GM21723 (cell line): ENCODE results near the gene ING4.

ENCODE experiments used
- ATAC-seq: cut with Tn5 transposase; IDR thresholded peaks from one replicate; pipeline ENCODE4 v1.9.1; 2021; ENCODE audit warnings: mild to moderate bottlenecking, moderate library complexity; ENCODE audit not compliant: unreplicated experiment

ING4 gene

DNA sequence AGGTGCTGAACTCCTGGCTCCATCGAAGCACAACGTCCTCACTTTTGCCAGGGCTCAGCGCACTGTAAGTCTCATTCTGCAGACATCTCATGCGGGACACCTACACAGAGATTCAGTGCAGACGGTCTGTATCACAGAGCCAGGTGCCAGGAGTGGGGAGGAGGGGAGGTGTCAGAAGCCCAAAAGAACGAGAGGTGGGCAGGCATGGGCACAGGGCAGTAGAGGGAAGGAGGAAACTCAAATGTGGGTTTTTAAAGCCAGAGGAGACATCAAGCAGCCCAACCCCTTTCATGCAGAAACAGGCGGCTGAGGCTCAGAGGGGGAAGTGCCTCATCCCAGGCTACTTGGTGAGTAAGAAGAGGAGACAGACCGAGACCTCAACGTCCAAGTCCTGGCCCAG is 24.6 kb downstream of the ING4 start:
- no peak for ATAC-seq

DNA sequence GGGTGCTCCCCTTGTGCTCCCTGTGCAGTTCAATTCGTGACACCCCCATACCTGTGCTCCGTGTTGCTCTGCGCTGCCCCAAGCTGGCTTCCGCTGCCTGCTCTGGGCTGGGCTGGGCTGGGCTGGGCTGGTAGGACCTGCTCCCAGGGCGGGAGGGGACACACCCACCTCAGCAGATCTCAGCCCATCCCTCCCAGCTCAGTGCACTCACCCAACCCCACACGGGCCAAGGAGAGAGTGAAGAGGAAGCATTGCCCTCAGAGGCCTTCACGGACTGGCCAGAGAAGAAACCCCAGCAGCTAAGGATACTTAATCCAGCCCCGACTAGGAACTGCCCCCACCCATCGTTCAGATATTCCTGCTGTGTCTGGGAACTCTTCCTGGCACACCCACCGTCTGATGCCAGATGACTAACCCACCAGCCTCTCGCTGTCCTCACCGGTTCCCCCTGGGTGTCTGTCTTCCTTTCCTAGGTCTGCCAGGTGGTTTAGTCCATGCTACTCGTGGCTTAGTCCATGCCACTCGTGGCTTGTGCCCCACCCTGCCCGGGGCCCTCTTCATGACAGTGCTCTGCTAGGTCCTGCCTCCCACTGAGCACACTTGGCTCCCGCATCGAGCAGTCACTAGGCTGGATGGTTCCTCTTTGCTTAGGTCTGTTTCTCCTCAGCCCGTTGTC is 26.9 kb downstream of the ING4 start, which contains the start of gene LPAR5:
Gene LPAR5 (minus strand): TSS at position 104 of the 676 bp plus-strand sequence. CDS start 14,711 bp downstream, outside the sequence.
- ATAC-seq: no peak

DNA sequence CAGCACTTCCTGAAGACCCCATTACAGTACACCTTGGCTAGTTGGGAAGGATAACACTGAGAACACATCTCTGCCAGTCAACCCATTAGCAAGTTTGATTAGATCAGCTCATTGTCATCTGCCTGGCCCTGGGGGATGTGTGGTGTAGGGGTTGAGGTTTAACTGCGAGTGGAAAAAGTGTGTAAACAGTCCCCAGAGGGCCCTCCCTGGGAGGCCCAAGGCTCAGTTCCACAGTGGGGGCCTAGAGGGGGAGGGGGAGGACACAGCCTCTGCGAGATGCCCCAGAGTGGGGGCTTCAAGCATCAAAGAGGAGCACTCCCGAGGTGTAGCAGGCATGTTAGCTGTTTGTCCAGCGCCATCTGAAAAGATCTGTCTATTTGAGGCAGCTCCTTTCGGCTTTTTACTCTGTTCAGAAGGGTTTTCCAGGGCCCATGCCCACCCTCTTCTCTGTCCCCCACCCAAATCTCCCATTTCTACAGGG is 27.5 kb downstream of the ING4 start:
- peak; percentile 37 for ATAC-seq

DNA sequence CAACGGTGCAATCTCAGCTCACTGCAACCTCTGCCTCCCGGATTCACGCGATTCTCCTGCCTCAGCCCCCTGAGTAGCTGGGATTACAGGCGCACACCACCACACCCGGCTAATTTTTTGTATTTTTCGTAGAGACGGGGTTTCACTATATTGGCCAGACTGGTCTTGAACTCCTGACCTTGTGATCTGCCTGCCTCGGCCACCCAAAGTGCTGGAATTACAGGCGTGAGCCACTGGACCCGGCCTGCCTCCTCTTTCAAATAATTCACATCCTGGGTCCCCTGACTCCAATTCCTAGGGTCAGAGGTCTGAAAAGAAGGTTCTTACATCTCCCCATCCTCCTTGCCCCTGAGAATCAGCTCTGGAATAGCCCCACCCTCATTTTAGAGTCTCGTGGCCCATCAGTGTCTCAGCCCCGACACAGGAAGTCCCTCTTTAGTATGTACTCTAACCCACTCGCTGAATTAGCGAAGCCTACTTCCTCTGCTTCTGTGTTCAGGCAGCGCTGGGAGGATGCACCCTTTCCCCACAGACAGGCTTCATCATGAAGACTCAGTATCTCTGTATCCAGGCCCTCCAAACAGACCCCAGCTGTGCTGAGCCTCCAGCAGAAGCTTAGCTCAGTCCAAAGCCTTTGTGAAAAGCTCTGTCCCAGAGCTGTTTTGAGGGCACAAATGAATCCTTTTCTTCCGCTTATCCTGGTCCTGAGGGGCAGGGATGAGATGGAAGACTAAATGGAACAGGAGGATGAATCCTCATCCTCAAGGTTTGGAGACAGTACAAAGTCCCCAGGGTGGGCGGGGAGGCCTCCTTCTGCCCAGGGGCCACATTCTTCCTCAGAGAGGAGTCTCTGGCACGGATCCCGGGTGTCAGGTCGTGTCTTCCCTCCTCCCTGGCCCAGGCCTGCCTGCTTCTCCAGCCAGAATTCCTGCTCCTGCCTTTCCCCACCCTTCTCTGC is 30.6 kb downstream of the ING4 start:
- ATAC-seq: peak; percentile 69

DNA sequence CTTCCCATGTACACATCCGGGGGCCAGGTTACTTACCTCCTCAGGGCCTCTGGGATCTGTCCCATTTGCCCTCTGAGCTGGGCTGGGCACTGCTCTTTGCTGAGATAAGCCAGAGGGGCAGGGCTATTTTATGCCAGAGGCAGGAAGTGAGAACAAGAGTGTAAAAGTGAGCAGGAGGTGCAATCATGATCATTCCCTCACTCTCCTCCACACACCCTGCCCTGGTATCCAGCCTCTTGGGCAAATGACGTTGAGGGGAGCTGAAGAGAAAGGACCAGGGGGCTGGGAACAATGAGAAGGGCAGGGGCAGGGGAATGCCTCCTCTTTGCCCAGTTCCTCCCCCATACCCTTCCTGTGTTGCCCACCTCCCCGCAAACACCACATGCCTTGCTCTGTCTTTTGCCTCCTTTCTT is 31.4 kb downstream of the ING4 start:
- ATAC-seq: no peak

DNA sequence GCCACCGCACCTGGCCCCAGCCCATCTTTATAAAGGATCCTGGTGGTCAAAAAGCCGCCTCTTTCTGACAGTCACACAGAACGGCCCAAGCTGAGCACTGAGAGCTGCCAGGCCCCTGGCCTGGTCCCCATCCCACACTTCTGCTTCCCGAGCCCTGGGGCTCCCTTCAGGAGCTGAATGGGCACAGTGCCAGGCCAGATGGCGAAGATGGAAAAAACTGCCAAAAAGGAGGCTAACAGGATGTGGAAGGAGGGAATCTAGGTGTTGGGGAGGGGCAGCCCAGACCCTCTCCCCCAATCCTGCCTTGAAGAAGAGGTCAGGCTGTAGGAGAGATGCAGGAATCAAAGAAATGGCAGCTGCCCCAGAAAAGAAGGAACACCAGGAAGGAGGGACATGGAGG is 32.2 kb downstream of the ING4 start:
- ATAC-seq: no peak

DNA sequence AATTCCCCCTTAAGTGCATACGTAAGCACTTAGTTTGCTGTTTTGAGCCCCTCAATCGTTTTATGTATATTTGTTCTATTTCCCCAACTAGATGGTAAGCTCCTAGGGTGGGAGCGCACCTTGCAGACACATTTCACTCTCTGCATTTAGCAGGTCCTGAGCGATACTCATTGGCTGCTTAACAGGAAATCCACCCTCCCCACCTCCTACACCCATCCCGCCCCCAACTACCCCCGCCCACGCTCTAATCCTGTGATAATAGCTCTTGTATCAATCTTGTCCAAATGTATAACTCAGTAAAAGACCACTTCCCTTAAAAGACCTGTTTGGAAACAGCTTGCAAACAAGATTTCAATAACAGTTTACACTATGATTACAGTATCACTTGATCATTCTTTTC is 35.3 kb downstream of the ING4 start:
- no peak for ATAC-seq

DNA sequence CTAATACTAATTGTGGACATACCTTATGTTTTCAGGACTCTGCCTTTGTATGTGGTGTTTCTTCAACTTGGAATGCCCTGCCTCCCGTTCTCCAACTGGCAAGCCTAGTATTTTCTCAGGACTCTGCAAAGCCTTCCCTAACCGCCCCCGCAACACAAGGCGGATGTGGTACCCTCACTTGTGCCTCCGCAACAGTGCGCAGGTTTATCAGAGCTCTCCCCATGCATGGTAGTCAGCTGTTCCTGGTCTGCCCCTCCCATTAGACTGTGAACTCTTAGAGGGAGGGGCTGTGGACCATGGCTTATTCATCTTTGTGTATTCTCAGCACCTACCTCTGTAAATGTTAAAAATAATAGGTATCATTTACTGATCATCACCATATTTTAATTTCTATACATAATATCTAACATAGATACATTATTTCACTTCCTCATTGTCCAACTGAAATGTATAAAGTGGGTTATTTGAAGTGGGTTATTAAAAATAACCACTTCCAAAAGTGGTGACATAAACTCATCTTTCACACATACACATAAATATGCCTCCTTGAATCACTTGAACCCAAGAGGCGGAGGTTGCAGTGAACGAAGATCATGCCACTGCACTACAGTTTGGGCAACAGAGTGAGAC is 36.1 kb downstream of the ING4 start:
- ATAC-seq: no peak

DNA sequence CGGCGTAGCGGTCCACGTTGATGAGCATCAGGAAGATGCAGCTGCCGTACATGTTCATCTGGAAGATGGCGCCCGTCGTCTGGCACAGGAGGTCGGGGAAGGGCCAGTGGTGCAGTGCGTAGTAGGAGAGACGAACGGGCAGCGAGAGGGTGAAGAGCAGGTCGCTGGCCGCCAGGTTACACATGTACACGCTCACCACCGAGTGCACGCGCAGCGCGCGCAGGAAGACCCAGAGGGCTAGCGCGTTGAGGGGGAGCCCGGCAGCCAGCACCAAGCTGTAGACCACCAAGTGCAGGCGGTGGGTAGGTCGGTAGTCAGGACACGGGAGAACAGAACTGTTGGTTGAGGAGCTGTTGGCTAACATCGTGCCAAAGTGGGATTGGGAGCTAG is 42.0 kb downstream of the ING4 start:
- no peak for ATAC-seq

DNA sequence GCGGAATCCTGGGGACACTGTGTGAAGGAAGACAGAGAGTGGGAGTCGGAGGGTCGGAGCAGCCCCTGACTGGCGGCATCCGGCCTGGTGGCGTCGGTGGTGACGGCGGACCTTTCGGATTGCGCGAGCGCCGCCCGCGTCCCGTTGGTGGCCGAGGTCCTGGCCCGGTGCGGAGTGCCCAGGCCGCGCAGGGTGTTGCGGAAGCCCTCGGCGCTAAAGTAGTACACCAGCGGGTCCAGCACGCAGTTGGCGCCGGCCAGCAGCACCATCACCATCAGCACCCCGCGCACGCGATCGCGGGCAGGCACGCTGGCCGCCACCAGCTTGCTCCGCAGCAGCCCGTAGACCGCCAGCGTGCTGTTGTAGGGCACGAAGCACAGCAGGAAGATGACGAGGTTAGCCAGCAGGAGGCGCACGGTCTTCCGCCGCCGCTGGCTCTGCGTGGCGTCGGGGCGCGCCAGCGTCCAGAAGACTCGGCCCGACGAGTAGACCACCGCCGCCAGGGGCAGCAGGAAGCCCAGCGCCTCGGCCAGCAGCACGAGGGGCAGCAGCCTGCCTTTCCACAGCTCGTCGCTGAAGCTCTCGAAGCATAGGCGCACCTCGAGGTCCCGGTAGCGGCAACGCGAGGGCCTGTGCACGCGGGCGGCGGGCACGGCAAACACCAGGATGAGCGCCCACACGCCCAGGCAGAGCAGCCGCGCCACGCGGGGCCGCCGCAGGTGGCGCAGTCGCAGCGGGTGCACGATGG is 42.6 kb downstream of the ING4 start:
- ATAC-seq: no peak

DNA sequence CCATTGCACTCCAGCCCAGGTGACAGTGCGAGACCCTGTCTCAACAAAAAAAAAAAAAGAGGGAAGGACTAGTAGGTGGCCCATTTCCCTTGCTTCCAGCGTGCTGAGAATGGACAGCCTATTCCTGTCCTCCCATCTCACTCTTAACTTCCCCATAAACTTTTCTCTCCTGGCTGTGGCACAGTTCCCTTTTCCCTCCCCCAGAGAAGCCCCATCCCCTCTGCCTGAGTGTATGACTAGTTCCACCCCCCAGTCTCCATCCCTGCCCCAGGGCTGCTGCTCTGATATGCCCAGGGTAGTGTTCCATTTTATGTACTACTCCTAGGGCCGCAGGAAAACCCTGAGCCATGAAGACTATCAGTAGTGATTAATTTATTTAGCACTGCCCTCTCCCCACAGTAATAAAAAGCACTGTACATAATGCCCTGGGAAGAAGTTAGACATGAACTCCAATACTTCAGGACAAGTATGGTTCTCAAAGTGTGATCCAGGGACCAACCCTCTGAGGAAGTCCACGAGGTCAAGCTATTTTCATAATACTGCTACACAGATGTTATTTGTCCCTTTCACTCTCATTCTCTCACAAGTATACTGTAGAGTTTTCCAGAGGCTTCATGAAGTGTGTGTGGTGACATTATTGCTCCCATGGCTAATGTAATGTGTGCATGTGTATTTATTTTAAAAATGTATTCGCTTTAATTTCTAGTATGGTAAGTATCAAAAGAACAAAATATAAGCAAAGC is 44.3 kb downstream of the ING4 start:
- ATAC-seq: no peak

DNA sequence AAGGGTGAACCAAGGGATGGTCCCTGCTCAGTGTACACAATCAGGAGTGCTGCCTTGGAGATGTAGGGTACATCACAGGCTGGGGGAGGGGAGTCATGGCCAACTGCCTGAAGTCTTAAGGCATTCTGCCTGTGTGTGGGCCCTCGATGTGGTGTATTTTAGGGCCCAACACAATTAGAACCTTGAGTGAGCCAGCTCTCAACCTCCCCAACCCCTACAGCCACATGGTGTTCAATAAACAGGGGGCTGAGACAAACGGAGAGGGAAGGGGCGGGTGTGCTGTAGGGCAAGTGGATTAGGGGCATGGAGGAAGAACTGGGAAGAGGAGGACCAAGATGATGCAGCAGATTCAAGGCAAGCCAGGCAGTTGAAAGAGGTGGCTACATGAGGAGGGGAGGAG is 47.1 kb downstream of the ING4 start:
- ATAC-seq: no peak

DNA sequence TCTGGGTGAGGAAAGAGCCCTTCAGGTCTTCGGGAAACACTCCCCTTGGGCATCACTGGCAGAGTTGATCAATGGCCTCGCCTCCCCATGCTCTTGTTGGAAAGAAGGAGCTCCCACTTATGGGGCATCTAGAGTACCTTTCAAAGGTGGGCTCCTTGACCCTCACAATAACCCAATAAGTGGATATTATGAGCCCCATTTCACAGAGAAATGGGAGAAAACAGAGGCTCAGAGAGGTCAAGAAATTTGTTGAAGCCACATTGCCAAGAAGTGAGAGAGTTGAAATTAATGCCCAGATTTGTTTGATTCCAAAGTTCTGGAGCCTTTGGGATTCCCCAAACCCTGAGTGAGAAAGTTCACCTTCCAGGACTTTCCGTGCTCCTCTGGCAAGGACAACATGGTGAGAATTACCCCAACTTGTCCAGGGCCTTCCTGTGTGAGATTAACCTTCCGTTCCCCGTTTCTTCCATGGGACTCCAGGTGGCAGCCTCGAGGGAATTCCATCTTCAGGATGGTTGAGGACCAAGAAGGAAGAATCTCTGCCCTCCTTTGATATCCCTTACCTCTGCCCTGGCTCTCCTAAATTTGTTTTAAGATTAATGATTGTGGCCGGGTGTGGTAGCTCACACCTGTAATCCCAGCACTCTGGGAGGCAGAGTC is 48.3 kb downstream of the ING4 start:
- no peak for ATAC-seq

DNA sequence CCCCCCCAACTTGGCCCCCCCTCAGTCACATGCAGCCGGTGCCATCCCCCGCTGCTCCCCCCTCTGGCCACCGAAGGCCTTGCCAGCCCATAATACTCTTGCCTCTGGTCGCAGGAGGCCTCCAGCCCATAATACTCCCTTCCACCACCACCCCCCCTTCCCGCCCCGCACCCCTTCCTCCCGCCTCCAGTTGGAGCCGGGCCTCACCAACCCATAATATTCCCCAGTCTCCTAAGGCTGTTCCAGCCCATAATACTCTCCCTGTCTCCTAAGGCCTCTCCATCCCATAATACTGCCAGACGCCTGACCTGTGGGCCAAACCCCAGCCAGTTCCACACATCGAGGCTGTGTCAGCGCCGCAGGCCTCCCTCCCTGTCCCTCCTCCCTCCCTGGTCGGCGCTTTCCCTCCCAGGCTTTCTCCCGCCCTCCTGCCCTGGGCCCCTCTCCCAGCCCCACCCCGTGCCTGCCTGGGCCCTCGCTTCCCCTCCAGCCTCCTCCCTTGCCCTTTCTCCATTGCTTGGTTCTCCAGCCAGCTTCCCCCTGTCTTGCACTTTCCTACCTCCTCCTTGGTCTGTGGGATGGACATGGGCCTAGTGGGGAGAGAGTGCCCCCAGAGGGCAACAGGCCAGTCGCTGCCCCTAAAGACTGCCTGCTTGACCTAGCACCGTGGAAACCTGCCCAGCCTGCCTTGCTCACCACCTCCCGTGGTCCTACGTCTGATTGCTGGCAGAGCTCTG is 49.0 kb downstream of the ING4 start:
- ATAC-seq: no peak

DNA sequence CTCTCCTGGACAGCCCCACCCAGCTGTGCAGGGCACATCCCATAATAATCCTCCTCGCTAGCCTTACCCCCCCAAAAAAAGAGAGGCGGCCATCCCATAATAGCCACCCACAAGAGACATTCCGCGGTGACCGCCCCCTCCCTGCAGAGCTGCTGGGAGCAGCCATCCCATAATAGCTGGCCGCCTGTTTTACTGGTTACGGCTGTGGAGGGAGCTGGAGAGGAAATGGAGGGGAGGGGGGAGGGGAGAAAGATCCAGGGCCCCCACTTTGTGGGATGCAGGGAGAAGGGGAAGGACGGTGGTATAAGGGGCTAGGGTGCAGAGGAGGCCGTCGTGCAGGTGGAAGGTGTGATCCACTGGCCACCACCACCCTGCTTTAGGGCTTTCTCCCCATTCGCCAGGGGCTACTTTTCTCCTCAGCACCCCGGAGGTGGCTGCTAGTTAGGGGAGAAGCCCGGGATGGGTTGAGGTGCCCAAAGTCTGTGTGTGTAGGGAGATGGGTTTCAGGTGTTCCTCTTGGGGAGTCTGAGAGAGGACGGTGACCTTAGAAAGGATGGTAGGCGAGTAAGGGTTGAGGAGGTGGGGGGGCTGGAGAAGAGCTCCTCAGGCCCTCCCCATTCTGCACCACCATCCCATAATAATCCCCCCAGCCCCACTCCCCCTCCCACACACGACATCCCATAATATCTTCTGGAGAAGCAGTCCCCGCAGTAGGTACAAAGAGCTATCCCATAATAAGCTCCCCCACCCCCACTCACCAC is 49.7 kb downstream of the ING4 start:
- no peak for ATAC-seq

DNA sequence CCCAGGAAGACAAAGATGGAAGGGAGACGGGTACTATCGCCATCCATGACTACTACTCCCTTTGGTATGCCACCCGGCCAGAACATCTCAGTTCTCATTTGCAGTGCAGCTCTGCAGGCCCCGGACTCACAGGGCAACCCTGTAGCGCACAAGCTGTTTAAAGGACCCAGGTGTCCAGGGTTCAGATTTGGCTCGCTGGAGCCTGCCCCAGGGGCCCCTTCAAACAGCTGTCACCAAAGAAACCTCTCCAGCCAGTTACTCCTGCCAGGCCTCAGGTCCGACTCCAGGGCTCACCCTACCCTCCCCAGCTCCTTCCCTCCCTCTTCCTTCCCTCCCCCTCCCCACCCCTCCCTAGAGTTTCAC is 50.3 kb downstream of the ING4 start:
- no peak for ATAC-seq

DNA sequence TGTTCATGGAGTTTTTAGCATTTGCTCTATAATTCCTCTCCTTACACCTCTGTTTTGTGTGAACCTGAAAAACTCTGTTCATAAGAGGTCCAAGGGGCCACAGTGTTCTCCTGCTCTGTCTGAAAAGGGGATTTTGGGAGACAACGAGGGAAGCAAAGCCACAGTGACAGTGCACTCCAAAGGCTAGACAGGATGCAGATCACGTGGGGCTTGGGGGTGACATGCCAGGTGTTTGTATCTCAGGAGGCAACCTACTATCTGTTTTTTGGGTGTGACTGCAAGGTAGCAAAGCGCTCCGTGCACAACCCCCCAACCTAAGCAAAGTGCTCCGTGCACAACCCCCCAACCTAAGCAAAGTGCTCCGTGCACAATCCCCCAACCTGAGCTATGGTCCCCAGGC is 50.7 kb downstream of the ING4 start:
- no peak for ATAC-seq

DNA sequence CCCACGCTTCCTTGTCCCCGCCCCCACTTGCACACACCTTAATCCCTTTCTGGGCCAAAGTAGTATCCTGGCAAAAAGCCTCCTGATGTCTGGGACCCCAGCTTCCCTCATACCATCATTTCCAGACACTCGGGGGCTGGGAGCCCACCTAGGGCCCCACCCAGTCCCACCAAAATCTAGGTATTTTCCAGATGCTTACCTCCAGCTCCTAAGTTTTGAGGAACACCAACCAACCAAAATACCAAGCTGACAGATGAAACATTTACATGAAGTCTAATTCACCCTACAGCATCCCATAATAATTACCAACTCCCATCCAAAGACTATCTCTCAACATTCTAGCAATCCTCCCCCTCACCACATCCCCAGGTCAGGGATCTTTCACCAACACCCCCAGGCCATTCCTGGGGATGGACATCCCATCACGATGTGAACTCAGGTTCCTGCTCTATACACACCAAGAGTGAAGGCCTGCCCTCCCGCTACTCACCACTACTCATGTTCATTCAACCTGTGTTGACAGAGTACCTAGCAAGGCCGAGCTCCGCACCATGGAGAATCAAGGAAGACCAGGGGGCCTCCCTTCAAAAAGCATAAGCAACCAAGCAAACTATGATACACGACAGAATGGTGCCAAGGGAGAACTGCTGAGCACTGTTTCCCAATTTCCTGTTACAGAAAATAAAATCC is 54.2 kb downstream of the ING4 start:
- no peak for ATAC-seq
